Mesenteric fat pad (tissue), 1 donor: Measurements from ENCODE around the gene BOLA1. TPM values are rescaled to one million over a fixed set of nuclear protein-coding genes. Genes with fewer than 3 reads are reported as not detected.

Experiments
- DNase-seq: peaks from one replicate; pipeline ENCODE4 v3.0.0-alpha.2; 2020; ENCODE audit warnings: low spot score
- total RNA-seq: library from RNA; stranded (reverse); fragmentation: NEBNext Ultra II Directional; extraction: Animal tissue kit (Norgen Biotek cat#: 25700); gene quantifications from one replicate; pipeline ENCODE4 v1.2.1, GENCODE V29; 2021
- donor health status: DM: yes; HTN: yes; CAD: no.

The BOLA1 gene
- total RNA-seq, 1 donor from 2014 or later, result 16.1 TPM

GRCh38 chr1:149886396-149887195 is 12.8 kb upstream of the BOLA1 start:
- peak; percentile 95 for DNase-seq

- peak; percentile 75 for DNase-seq
These were observed 12.2 kb upstream of the BOLA1 start for GRCh38 chr1:149887196-149887455.

GRCh38 chr1:149887456-149888246 is 11.7 kb upstream of the BOLA1 start:
- DNase-seq, result peak; percentile 93

GRCh38 chr1:149888247-149888998 is 10.9 kb upstream of the BOLA1 start:
- peak; percentile 91 for DNase-seq

GRCh38 chr1:149888999-149889289 is 10.4 kb upstream of the BOLA1 start:
- peak; percentile 60 for DNase-seq

- DNase-seq, result no peak
These were observed 2.8 kb upstream of the BOLA1 start for GRCh38 chr1:149896575-149896974.

GRCh38 chr1:149903836-149904491 is 4.6 kb downstream of the BOLA1 start:
- DNase-seq, result no peak

- DNase-seq, result no peak
These were observed 7.3 kb downstream of the BOLA1 start for GRCh38 chr1:149906570-149907075.

- no peak for DNase-seq
These were observed 15.2 kb downstream of the BOLA1 start for GRCh38 chr1:149914545-149914944.

- no peak for DNase-seq
These were observed 16.2 kb downstream of the BOLA1 start for GRCh38 chr1:149915429-149916192.

- no peak for DNase-seq
These were observed 17.0 kb downstream of the BOLA1 start for GRCh38 chr1:149916193-149916897.

- DNase-seq, result no peak
These were observed 17.5 kb downstream of the BOLA1 start for GRCh38 chr1:149916898-149917252.

- no peak for DNase-seq
These were observed 18.3 kb downstream of the BOLA1 start, which contains the start of gene SV2A for GRCh38 chr1:149917571-149918144. SV2A (minus strand) TSS chr1:149917844; CDS start chr1:149913840, 4,004 bp downstream.

- DNase-seq, result no peak
These were observed 24.3 kb downstream of the BOLA1 start for GRCh38 chr1:149923626-149924025.

GRCh38 chr1:149925345-149925744 is 26.0 kb downstream of the BOLA1 start:
- no peak for DNase-seq

- DNase-seq, result peak; percentile 71
These were observed 26.4 kb downstream of the BOLA1 start for GRCh38 chr1:149925751-149926150.

GRCh38 chr1:149926296-149926695 is 26.9 kb downstream of the BOLA1 start:
- DNase-seq, result peak; percentile 62

- peak; percentile 71 for DNase-seq
These were observed 27.7 kb downstream of the BOLA1 start for GRCh38 chr1:149927056-149927562.
